DMS53 treated with DMSO at 0.1 percent for 48 hours (cell line): ENCODE results near the gene RING1.

ENCODE experiments used
- DNase-seq: peaks from one replicate; lab custom pipeline; 2025; ENCODE audit not compliant: unreplicated experiment; lab: John Stamatoyannopoulos, UW

The RING1 gene

GRCh38 chr6:33192105-33192646, 16.1 kb upstream of the RING1 start, which contains the start of gene COL11A2:
Gene COL11A2 (minus strand): TSS chr6:33192467. CDS start chr6:33192240, 227 bp downstream.
- DNase-seq = no peak

GRCh38 chr6:33192671-33193602, 15.4 kb upstream of the RING1 start:
- no peak for DNase-seq

- DNase-seq = no peak
These were observed 14.7 kb upstream of the RING1 start for GRCh38 chr6:33193619-33194018.

- DNase-seq = no peak
These were observed 13.8 kb upstream of the RING1 start for GRCh38 chr6:33194431-33194979.

- DNase-seq = no peak
These were observed 12.8 kb upstream of the RING1 start for GRCh38 chr6:33195304-33196165.

GRCh38 chr6:33197431-33198048, 10.8 kb upstream of the RING1 start:
- peak; percentile 78 for DNase-seq

- DNase-seq = no peak
These were observed 10.0 kb upstream of the RING1 start for GRCh38 chr6:33198159-33198852.

GRCh38 chr6:33198853-33199436, 9.4 kb upstream of the RING1 start:
- no peak for DNase-seq

- peak; percentile 32 for DNase-seq
These were observed 8.5 kb upstream of the RING1 start for GRCh38 chr6:33199687-33200218.

GRCh38 chr6:33200219-33201146, 7.8 kb upstream of the RING1 start, which contains the start of the genes RXRB and SLC39A7:
Gene RXRB (minus strand): TSS chr6:33200665. CDS start chr6:33200476, 189 bp downstream.
Gene SLC39A7 (plus strand): TSS chr6:33200867. CDS start chr6:33201246, 379 bp downstream.
- DNase-seq = peak; percentile 95

- no peak for DNase-seq
These were observed 7.2 kb upstream of the RING1 start for GRCh38 chr6:33201147-33201545.

GRCh38 chr6:33201935-33202334, 6.4 kb upstream of the RING1 start:
- DNase-seq = no peak

GRCh38 chr6:33202799-33203198, 5.5 kb upstream of the RING1 start:
- no peak for DNase-seq

GRCh38 chr6:33203443-33204164, 4.7 kb upstream of the RING1 start:
- no peak for DNase-seq

GRCh38 chr6:33204165-33204414, 4.2 kb upstream of the RING1 start:
- DNase-seq = no peak

- DNase-seq = peak; percentile 89
These were observed 3.7 kb upstream of the RING1 start, which contains the start of gene HSD17B8 for GRCh38 chr6:33204415-33205190. Gene HSD17B8 (plus strand): TSS chr6:33204655. CDS start chr6:33204669, 14 bp downstream.
